Mesothelial cell of epicardium (in vitro differentiated cells): Measurements from ENCODE around the gene CD52. TPM values are rescaled to one million over a fixed set of nuclear protein-coding genes. Genes with fewer than 3 reads are reported as not detected.

Source experiments
- DNase-seq, 2 experiments: peaks; one replicate each; pipeline ENCODE4 v3.0.0; 2021; ENCODE audit warnings: low spot score in 2 of 2; ENCODE audit not compliant: unreplicated experiment in 2 of 2
- H3K27ac Mint-ChIP-seq: 2 replicates; pipeline ENCODE4 v1.8.0; 2021; ENCODE audit warnings: mixed read lengths
- H3K27me3 Mint-ChIP-seq: 2 replicates; pipeline ENCODE4 v1.8.0; 2021; ENCODE audit warnings: low read depth, mixed read lengths
- H3K36me3 Mint-ChIP-seq: 2 replicates; pipeline ENCODE4 v1.8.0; 2021; ENCODE audit warnings: mixed read lengths
- H3K4me1 Mint-ChIP-seq: 2 replicates; pipeline ENCODE4 v1.8.0; 2021; ENCODE audit warnings: mixed read lengths
- H3K4me3 Mint-ChIP-seq: 2 replicates; pipeline ENCODE4 v1.8.0; 2021; ENCODE audit warnings: mild to moderate bottlenecking, moderate library complexity, mixed read lengths
- H3K9me3 Mint-ChIP-seq: 2 replicates; pipeline ENCODE4 v1.8.0; 2021; ENCODE audit warnings: mixed read lengths
- total RNA-seq: library from RNA; stranded (reverse); gene quantifications from 3 replicates; pipeline ENCODE4 v1.2.1, GENCODE V29; 2021
- TF ChIP-seq, protein P1 (sequence below): fragments of 200-600 bp; sonication (generic); IDR thresholded peaks from one replicate; pipeline ENCODE4 v1.5.0; 2021; ENCODE audit warnings: antibody characterized with exemption; ENCODE audit not compliant: unreplicated experiment

The CD52 gene
- total RNA-seq, 1 donor from 2014 or later, result 1.6 TPM

DNA sequence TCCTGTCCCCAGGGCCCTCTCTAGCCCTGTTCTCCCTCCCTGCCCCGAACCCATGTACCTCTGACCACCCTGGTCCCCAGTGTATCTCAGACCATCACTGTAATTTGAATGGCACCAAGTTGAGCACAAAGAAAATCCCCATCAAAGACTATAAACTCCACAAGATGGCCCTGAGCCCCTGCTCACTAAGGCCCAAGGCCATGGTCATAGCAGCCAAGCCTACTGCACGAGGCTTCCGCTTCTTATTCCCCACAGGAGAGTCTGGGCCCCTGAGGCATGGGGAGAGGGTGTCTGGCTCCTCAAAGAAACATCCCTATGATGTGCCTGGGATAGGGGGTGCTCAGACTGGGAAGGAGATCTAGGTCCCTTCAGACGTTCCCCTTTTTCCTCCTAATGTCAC lies 50.2 kb downstream of the CD52 start:
- TF ChIP-seq, protein P1, sequence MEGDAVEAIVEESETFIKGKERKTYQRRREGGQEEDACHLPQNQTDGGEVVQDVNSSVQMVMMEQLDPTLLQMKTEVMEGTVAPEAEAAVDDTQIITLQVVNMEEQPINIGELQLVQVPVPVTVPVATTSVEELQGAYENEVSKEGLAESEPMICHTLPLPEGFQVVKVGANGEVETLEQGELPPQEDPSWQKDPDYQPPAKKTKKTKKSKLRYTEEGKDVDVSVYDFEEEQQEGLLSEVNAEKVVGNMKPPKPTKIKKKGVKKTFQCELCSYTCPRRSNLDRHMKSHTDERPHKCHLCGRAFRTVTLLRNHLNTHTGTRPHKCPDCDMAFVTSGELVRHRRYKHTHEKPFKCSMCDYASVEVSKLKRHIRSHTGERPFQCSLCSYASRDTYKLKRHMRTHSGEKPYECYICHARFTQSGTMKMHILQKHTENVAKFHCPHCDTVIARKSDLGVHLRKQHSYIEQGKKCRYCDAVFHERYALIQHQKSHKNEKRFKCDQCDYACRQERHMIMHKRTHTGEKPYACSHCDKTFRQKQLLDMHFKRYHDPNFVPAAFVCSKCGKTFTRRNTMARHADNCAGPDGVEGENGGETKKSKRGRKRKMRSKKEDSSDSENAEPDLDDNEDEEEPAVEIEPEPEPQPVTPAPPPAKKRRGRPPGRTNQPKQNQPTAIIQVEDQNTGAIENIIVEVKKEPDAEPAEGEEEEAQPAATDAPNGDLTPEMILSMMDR, result no peak

DNA sequence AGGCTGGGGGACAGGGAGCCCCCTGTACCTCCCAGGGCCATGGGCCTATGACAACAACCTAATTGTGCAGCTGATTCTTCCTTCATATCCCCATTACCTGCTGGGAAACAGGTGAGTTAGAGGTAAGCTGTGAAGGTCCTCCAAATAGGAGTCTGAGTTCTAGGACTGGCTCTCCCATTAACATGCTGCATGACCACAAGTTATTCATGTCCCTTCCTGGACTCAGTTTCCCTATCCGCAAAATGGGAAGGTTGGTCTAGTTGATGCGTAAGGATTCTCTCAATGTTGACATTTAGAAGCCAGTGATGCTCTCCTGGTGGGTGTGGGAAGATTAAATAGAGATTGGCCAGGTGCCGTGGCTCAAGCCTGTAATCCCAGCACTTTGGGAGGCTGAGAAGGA lies 50.7 kb downstream of the CD52 start:
- H3K27me3 Mint-ChIP-seq, result peaks cover 24% of the 10 kb centered on the region
- no peaks in the 10 kb centered on the region for H3K4me1 Mint-ChIP-seq
- no peak for DNase-seq
- no peak overlapping the region for H3K27ac Mint-ChIP-seq
- H3K9me3 Mint-ChIP-seq, result peaks cover 4% of the 10 kb centered on the region
- no peaks in the 10 kb centered on the region for H3K36me3 Mint-ChIP-seq
- TF ChIP-seq, protein P1, result no peak
- H3K4me3 Mint-ChIP-seq, result no peak overlapping the region

More for the DNA sequence above, 50.2 kb downstream of the CD52 start:
- Mint-ChIP-seq H3K9me3 (peaks cover 4% of the 10 kb centered on the region), H3K27ac (no peak overlapping the region), H3K27me3 (peaks cover 28% of the 10 kb centered on the region), H3K36me3 (no peaks in the 10 kb centered on the region), H3K4me3 (no peak overlapping the region), H3K4me1 (no peaks in the 10 kb centered on the region)
- no peak for DNase-seq

Other genes starting within 250 kb of the CD52 start
- gene PDIK1L, start 206.1 kb upstream of the CD52 start, total RNA-seq, result 18.3 to 19.4 TPM (median 19.1 TPM) in 3 replicates
- 0.58 to 0.84 TPM (median 0.69 TPM) in 3 replicates for gene FAM110D, start 158.9 kb upstream of the CD52 start, total RNA-seq
- gene C1orf232, start 149.0 kb upstream of the CD52 start, total RNA-seq, result not detected in 3 replicates
- gene ZNF593, start 148.1 kb upstream of the CD52 start, total RNA-seq, result 27.1 to 28.7 TPM (median 28.6 TPM) in 3 replicates
- gene ZNF593OS, start 146.1 kb upstream of the CD52 start, total RNA-seq, result not detected in 3 replicates
- 50.2 to 53.9 TPM (median 52.2 TPM) in 3 replicates for gene CNKSR1, start 140.5 kb upstream of the CD52 start, total RNA-seq
- 0.27 to 0.38 TPM (median 0.29 TPM) in 3 replicates for gene CATSPER4, start 127.4 kb upstream of the CD52 start, total RNA-seq
- 18.2 to 22.7 TPM (median 20.3 TPM) in 3 replicates for gene CEP85, start 83.8 kb upstream of the CD52 start, total RNA-seq
- gene SH3BGRL3, start 37.9 kb upstream of the CD52 start, total RNA-seq, result 35.6 to 37.4 TPM (median 36.3 TPM) in 3 replicates
- gene UBXN11, start 11.3 kb upstream of the CD52 start, total RNA-seq, result 28.3 to 29.6 TPM (median 29.6 TPM) in 3 replicates
- gene CRYBG2, start 36.2 kb downstream of the CD52 start, total RNA-seq, result 9.4 to 10.9 TPM (median 10.3 TPM) in 3 replicates
- gene ZNF683, start 54.8 kb downstream of the CD52 start, total RNA-seq, result not detected in 3 replicates
- 0.09 TPM in 1 of 3 replicates, not detected in the others for gene LIN28A, start 92.9 kb downstream of the CD52 start, total RNA-seq
- gene DHDDS, start 114.4 kb downstream of the CD52 start, total RNA-seq, result 47.5 to 52.0 TPM (median 49.5 TPM) in 3 replicates
- gene HMGN2, start 154.5 kb downstream of the CD52 start, total RNA-seq, result 466 to 497 TPM (median 481 TPM) in 3 replicates
- gene RPS6KA1, start 211.8 kb downstream of the CD52 start, total RNA-seq, result 18.1 to 20.2 TPM (median 19.4 TPM) in 3 replicates